ENCODE results near the gene POR. TPM values are rescaled to one million over a fixed set of nuclear protein-coding genes. Genes with fewer than 3 reads are reported as not detected.

POR gene
- total and polyA plus RNA-seq, 11 donors, result 38.3 to 202 (median 80.0) TPM

GRCh38 chr7:75916685-75917634, 2.0 kb downstream of the POR start:
- Histone ChIP-seq H3K27me3 (no peaks in the 10 kb centered on the region), H3K4me1 (peaks cover 4 to 69% (median 36%) of the 10 kb centered on the region in 12 donors), H3K36me3 (no peaks in the 10 kb centered on the region), H3K4me3 (peak overlapping the region in 5 of 12 donors; percentile 72 to 100 (median 92)), H3K27ac (peak overlapping the region in 2 of 12 donors; percentile 95 to 96), H3K9me3 (no peaks in the 10 kb centered on the region)
- no peak for TF ChIP-seq CTCF (IDR thresholded peaks at IDR 0.05)
- no peak for TF ChIP-seq POLR2A (IDR thresholded peaks at IDR 0.05)
- ATAC-seq, result no peak
- no peak for DNase-seq
- 83 to 90% (median 85%) methylated on average over 11 of the region's 11 CpGs for WGBS, 4 donors
- intact Hi-C loops (cut with DNase I), result loop anchor here in 8 of 10 donors (5.0 to 10.0 kb wide), 8 partner anchors 40 to 95 kb away; partner anchors contain the start of genes TMEM120A (in 3 of the 8) and RHBDD2 (in 2 of the 8)

- H3K27ac ChIP-seq, result peak overlapping the region in 4 of 12 donors; percentile 8 to 84 (median 46)
- H3K36me3 ChIP-seq, result no peaks in the 10 kb centered on the region
- no peaks in the 10 kb centered on the region for H3K9me3 ChIP-seq
- no peaks in the 10 kb centered on the region for H3K27me3 ChIP-seq
- peaks cover 9 to 78% (median 36%) of the 10 kb centered on the region in 12 donors for H3K4me1 ChIP-seq
- ATAC-seq (peak; percentile 67 to 88 (median 82)), DNase-seq (peak in 1 of 5 donors; percentile 80)
- TF ChIP-seq POLR2A (IDR thresholded peaks at IDR 0.05) (no peak), CTCF (IDR thresholded peaks at IDR 0.05) (no peak)
- H3K4me3 ChIP-seq, result no peak overlapping the region
- intact Hi-C loops (cut with DNase I), result loop anchor here in 1 of 10 donors (5.0 kb wide), 1 partner anchor 37 kb away; no protein-coding TSS in a partner anchor
- 81 to 86% (median 85%) methylated on average over 19 of the region's 19 CpGs for WGBS, 4 donors
Observed at GRCh38 chr7:75920431-75921161, 5.6 kb downstream of the POR start.

- Histone ChIP-seq H3K4me1 (peaks cover 9 to 78% (median 38%) of the 10 kb centered on the region in 12 donors), H3K27ac (peak overlapping the region in 2 of 12 donors; percentile 65 to 84), H3K9me3 (no peaks in the 10 kb centered on the region), H3K36me3 (no peaks in the 10 kb centered on the region), H3K4me3 (no peak overlapping the region), H3K27me3 (no peaks in the 10 kb centered on the region)
- intact Hi-C loops (cut with DNase I), result loop anchor here in 1 of 10 donors (5.0 kb wide), 1 partner anchor 36 kb away; no protein-coding TSS in a partner anchor
- 70 to 86% (median 76%) methylated on average over 14 of the region's 14 CpGs for WGBS, 4 donors
- DNase-seq (no peak), ATAC-seq (no peak)
- TF ChIP-seq POLR2A (IDR thresholded peaks at IDR 0.05), result no peak
- TF ChIP-seq CTCF (IDR thresholded peaks at IDR 0.05), result no peak
Observed at GRCh38 chr7:75921479-75921878, 6.5 kb downstream of the POR start.

Data from heart left ventricle (tissue), 16 donors.